ENCODE results near the gene TAP1. TPM values are rescaled to one million over a fixed set of nuclear protein-coding genes. Genes with fewer than 3 reads are reported as not detected.
A peak's percentile ranks its signal among the peaks of the same experiment; 100 is the strongest.

The TAP1 gene
- total and polyA plus RNA-seq, 5 donors = 15.7 to 25.0 (median 20.1) TPM

GRCh38 chr6:32862725-32863124, 9.2 kb upstream of the TAP1 start:
- WGBS = 74% methylated on average over 3 of the region's 3 CpGs
- H3K27me3 ChIP-seq (ENCODE audit: control insufficient read depth, insufficient read depth) = no peaks in the 10 kb centered on the region
- no peaks in the 10 kb centered on the region for H3K9me3 ChIP-seq (ENCODE audit: control insufficient read depth, low read length)
- no peaks in the 10 kb centered on the region for H3K4me1 ChIP-seq (ENCODE audit: control insufficient read depth, insufficient read depth, low read length)
- DNase-seq = no peak
- H3K27ac ChIP-seq (ENCODE audit: low read length) = no peak overlapping the region
- ATAC-seq = no peak
- intact Hi-C loops (cut with DNase I) = no loop called here
- no peak overlapping the region for H3K4me3 ChIP-seq (ENCODE audit: low read length)

GRCh38 chr6:32860674-32861073, 7.2 kb upstream of the TAP1 start:
- Histone ChIP-seq H3K27ac (ENCODE audit: low read length) (no peak overlapping the region), H3K4me1 (ENCODE audit: control insufficient read depth, insufficient read depth, low read length) (no peaks in the 10 kb centered on the region), H3K27me3 (ENCODE audit: control insufficient read depth, insufficient read depth) (no peaks in the 10 kb centered on the region), H3K9me3 (ENCODE audit: control insufficient read depth, low read length) (no peaks in the 10 kb centered on the region), H3K4me3 (ENCODE audit: low read length) (no peak overlapping the region)
- ATAC-seq (no peak), DNase-seq (no peak)
- 82% methylated on average over 1 of the region's 1 CpG for WGBS
- intact Hi-C loops (cut with DNase I) = no loop called here

GRCh38 chr6:32858194-32858593, 4.7 kb upstream of the TAP1 start:
- ATAC-seq (no peak), DNase-seq (no peak)
- Histone ChIP-seq H3K4me1 (ENCODE audit: control insufficient read depth, insufficient read depth, low read length) (no peaks in the 10 kb centered on the region), H3K27ac (ENCODE audit: low read length) (no peak overlapping the region), H3K9me3 (ENCODE audit: control insufficient read depth, low read length) (no peaks in the 10 kb centered on the region), H3K4me3 (ENCODE audit: low read length) (no peak overlapping the region), H3K27me3 (ENCODE audit: control insufficient read depth, insufficient read depth) (no peaks in the 10 kb centered on the region)
- WGBS = 87% methylated on average over 5 of the region's 5 CpGs
- intact Hi-C loops (cut with DNase I) = no loop called here

- no peak overlapping the region for H3K27ac ChIP-seq (ENCODE audit: low read length)
- ATAC-seq = no peak
- intact Hi-C loops (cut with DNase I) = no loop called here
- WGBS = 82% methylated on average over 14 of the region's 14 CpGs
- H3K9me3 ChIP-seq (ENCODE audit: control insufficient read depth, low read length) = no peaks in the 10 kb centered on the region
- no peak overlapping the region for H3K4me3 ChIP-seq (ENCODE audit: low read length)
- no peaks in the 10 kb centered on the region for H3K4me1 ChIP-seq (ENCODE audit: control insufficient read depth, insufficient read depth, low read length)
- DNase-seq = no peak
- H3K27me3 ChIP-seq (ENCODE audit: control insufficient read depth, insufficient read depth) = no peaks in the 10 kb centered on the region
These were observed 3.8 kb upstream of the TAP1 start for GRCh38 chr6:32857156-32857891.

- 81% methylated on average over 8 of the region's 8 CpGs for WGBS
- DNase-seq (no peak), ATAC-seq (no peak)
- no peak overlapping the region for H3K4me3 ChIP-seq (ENCODE audit: low read length)
- peaks cover 4% of the 10 kb centered on the region for H3K4me1 ChIP-seq (ENCODE audit: control insufficient read depth, insufficient read depth, low read length)
- intact Hi-C loops (cut with DNase I) = no loop called here
- H3K9me3 ChIP-seq (ENCODE audit: control insufficient read depth, low read length) = no peaks in the 10 kb centered on the region
- H3K27me3 ChIP-seq (ENCODE audit: control insufficient read depth, insufficient read depth) = no peaks in the 10 kb centered on the region
- H3K27ac ChIP-seq (ENCODE audit: low read length) = no peak overlapping the region
These were observed 2.1 kb upstream of the TAP1 start for GRCh38 chr6:32855467-32856174.

- H3K4me1 ChIP-seq (ENCODE audit: control insufficient read depth, insufficient read depth, low read length) = peaks cover 4% of the 10 kb centered on the region
- peak; percentile 40 to 67 (median 62) for DNase-seq
- H3K27me3 ChIP-seq (ENCODE audit: control insufficient read depth, insufficient read depth) = no peaks in the 10 kb centered on the region
- H3K27ac ChIP-seq (ENCODE audit: low read length) = peak overlapping the region; percentile 69
- peak overlapping the region; percentile 75 for H3K4me3 ChIP-seq (ENCODE audit: low read length)
- intact Hi-C loops (cut with DNase I) = no loop called here
- ATAC-seq = peak; percentile 45 to 50
- 11% methylated on average over 24 of the region's 24 CpGs for WGBS
- no peaks in the 10 kb centered on the region for H3K9me3 ChIP-seq (ENCODE audit: control insufficient read depth, low read length)
These were observed 1.1 kb upstream of the TAP1 start for GRCh38 chr6:32854376-32855178.

- H3K4me3 ChIP-seq (ENCODE audit: low read length) = peak overlapping the region; percentile 75
- H3K27me3 ChIP-seq (ENCODE audit: control insufficient read depth, insufficient read depth) = no peaks in the 10 kb centered on the region
- DNase-seq = peak; percentile 52 to 75 (median 73)
- intact Hi-C loops (cut with DNase I) = no loop called here
- peak; percentile 36 to 42 for ATAC-seq
- under 1% methylated on average over 41 of the region's 41 CpGs for WGBS
- H3K27ac ChIP-seq (ENCODE audit: low read length) = peak overlapping the region; percentile 98
- H3K9me3 ChIP-seq (ENCODE audit: control insufficient read depth, low read length) = no peaks in the 10 kb centered on the region
- H3K4me1 ChIP-seq (ENCODE audit: control insufficient read depth, insufficient read depth, low read length) = peaks cover 4% of the 10 kb centered on the region
These were observed 512 bp downstream of the TAP1 start for GRCh38 chr6:32852844-32853540.

GRCh38 chr6:32852018-32852843, 1.3 kb downstream of the TAP1 start:
- WGBS = 48% methylated on average over 23 of the region's 23 CpGs
- intact Hi-C loops (cut with DNase I) = no loop called here
- Histone ChIP-seq H3K27ac (ENCODE audit: low read length) (peak overlapping the region; percentile 98), H3K27me3 (ENCODE audit: control insufficient read depth, insufficient read depth) (no peaks in the 10 kb centered on the region), H3K9me3 (ENCODE audit: control insufficient read depth, low read length) (no peaks in the 10 kb centered on the region), H3K4me3 (ENCODE audit: low read length) (peak overlapping the region; percentile 75), H3K4me1 (ENCODE audit: control insufficient read depth, insufficient read depth, low read length) (peaks cover 4% of the 10 kb centered on the region)
- DNase-seq (peak; percentile 44 to 75 (median 65)), ATAC-seq (peak in 1 of 2 donors; percentile 7)

- Histone ChIP-seq H3K27ac (ENCODE audit: low read length) (no peak overlapping the region), H3K9me3 (ENCODE audit: control insufficient read depth, low read length) (no peaks in the 10 kb centered on the region), H3K4me3 (ENCODE audit: low read length) (no peak overlapping the region), H3K27me3 (ENCODE audit: control insufficient read depth, insufficient read depth) (no peaks in the 10 kb centered on the region), H3K4me1 (ENCODE audit: control insufficient read depth, insufficient read depth, low read length) (peaks cover 4% of the 10 kb centered on the region)
- no peak for DNase-seq
- intact Hi-C loops (cut with DNase I) = no loop called here
- ATAC-seq = no peak
- WGBS = 83% methylated on average over 4 of the region's 4 CpGs
These were observed 2.5 kb downstream of the TAP1 start for GRCh38 chr6:32851025-32851424.

- ATAC-seq = no peak
- Histone ChIP-seq H3K27me3 (ENCODE audit: control insufficient read depth, insufficient read depth) (no peaks in the 10 kb centered on the region), H3K4me3 (ENCODE audit: low read length) (no peak overlapping the region), H3K4me1 (ENCODE audit: control insufficient read depth, insufficient read depth, low read length) (peaks cover 4% of the 10 kb centered on the region), H3K9me3 (ENCODE audit: control insufficient read depth, low read length) (no peaks in the 10 kb centered on the region), H3K27ac (ENCODE audit: low read length) (no peak overlapping the region)
- intact Hi-C loops (cut with DNase I) = no loop called here
- no peak for DNase-seq
- 79% methylated on average over 6 of the region's 6 CpGs for WGBS
These were observed 4.4 kb downstream of the TAP1 start for GRCh38 chr6:32849126-32849525.
